HL-60 (cell line): Measurements from ENCODE around the gene KLHDC2.
"Not testable (repeated sequence)": the region's sequence is repeated elsewhere in the genome, so short reads cannot be mapped to it uniquely, and the experiment has no call there.

ENCODE experiments used
- DNase-seq, 2 experiments: peaks; one replicate each; pipeline ENCODE4 v3.0.0-alpha.2; 2010 to 2020; ENCODE audit warnings: low read depth in 1 of 2, low spot score in 1 of 2
- H3K27ac ChIP-seq: fragments of 250-450 bp; sonication (Bioruptor Pico); replicated peaks from 2 replicates; pipeline ENCODE4 v1.5.1; 2020; ENCODE audit warnings: mild to moderate bottlenecking, moderate library complexity
- H3K27me3 ChIP-seq: fragments of 250-450 bp; sonication (Bioruptor Pico); 2 replicates; pipeline ENCODE4 v1.5.1; 2021; ENCODE audit warnings: mild to moderate bottlenecking, moderate library complexity; ENCODE audit not compliant: insufficient read depth, poor library complexity, severe bottlenecking
- H3K4me3 ChIP-seq: replicated peaks from 2 replicates; pipeline ENCODE4 v1.5.1; 2011; ENCODE audit warnings: mild to moderate bottlenecking, control low read depth, low read length; ENCODE audit not compliant: insufficient read depth
- CTCF ChIP-seq: IDR thresholded peaks from one replicate; pipeline ENCODE4 v1.5.1; 2011; ENCODE audit warnings: low read length, control low read depth, inconsistent platforms; ENCODE audit not compliant: insufficient read depth
- GABPA ChIP-seq: IDR thresholded peaks from 2 replicates; pipeline ENCODE4 v1.6.1; 2012; ENCODE audit warnings: low read depth
- POLR2AphosphoS5 ChIP-seq: IDR thresholded peaks from 2 replicates; pipeline ENCODE4 v1.6.1; 2012; ENCODE audit warnings: low read depth
- REST ChIP-seq: IDR thresholded peaks from 2 replicates; pipeline ENCODE4 v1.6.1; 2012; ENCODE audit warnings: low read depth; ENCODE audit not compliant: insufficient replicate concordance
- SPI1 ChIP-seq: IDR thresholded peaks from 2 replicates; pipeline ENCODE4 v1.6.1; 2012; ENCODE audit warnings: low read depth, mild to moderate bottlenecking, borderline replicate concordance

Gene KLHDC2

GRCh38 chr14:49732896-49733295, 35.1 kb upstream of the KLHDC2 start:
- no peak overlapping the region for H3K27ac ChIP-seq
- DNase-seq: no peak
- no peaks in the 10 kb centered on the region for H3K27me3 ChIP-seq
- TF ChIP-seq POLR2AphosphoS5 (no peak), CTCF (no peak), SPI1 (no peak), REST (no peak)
- no peak overlapping the region for H3K4me3 ChIP-seq

GRCh38 chr14:49733836-49734235, 34.1 kb upstream of the KLHDC2 start:
- TF ChIP-seq GABPA (no peak), SPI1 (no peak), POLR2AphosphoS5 (no peak)
- no peak for DNase-seq

GRCh38 chr14:49735669-49736068, 32.3 kb upstream of the KLHDC2 start:
- H3K4me3 ChIP-seq, H3K27me3 ChIP-seq, DNase-seq, H3K27ac ChIP-seq: not testable (repeated sequence)

More at GRCh38 chr14:49733836-49734235, 34.1 kb upstream of the KLHDC2 start:
- H3K4me3 ChIP-seq: no peak overlapping the region
- H3K27ac ChIP-seq: no peak overlapping the region
- H3K27me3 ChIP-seq: no peaks in the 10 kb centered on the region

- TF ChIP-seq GABPA (no peak), REST (no peak), SPI1 (no peak)
- Histone ChIP-seq H3K4me3 (no peak overlapping the region), H3K27me3 (no peaks in the 10 kb centered on the region), H3K27ac (no peak overlapping the region)
- DNase-seq: no peak
Measured at GRCh38 chr14:49745191-49745590, 22.8 kb upstream of the KLHDC2 start.

GRCh38 chr14:49746476-49746875, 21.5 kb upstream of the KLHDC2 start:
- not testable (repeated sequence) for DNase-seq, H3K27ac ChIP-seq, H3K27me3 ChIP-seq, H3K4me3 ChIP-seq

GRCh38 chr14:49754570-49755097, 13.3 kb upstream of the KLHDC2 start:
- no peak overlapping the region for H3K27ac ChIP-seq
- TF ChIP-seq POLR2AphosphoS5 (no peak), REST (no peak), SPI1 (no peak), CTCF (no peak), GABPA (no peak)
- H3K4me3 ChIP-seq: no peak overlapping the region
- DNase-seq: no peak
- H3K27me3 ChIP-seq: no peaks in the 10 kb centered on the region
